IMR-90 (cell line): ENCODE data around the gene RPL26. TPM values are rescaled to one million over a fixed set of nuclear protein-coding genes. Genes with fewer than 3 reads are reported as not detected.

Experiments used
- ATAC-seq: fragments of 200-7000 bp; cut with Tn5 transposase; 2 replicates; pipeline ENCODE4 v1.9.1; 2020; ENCODE audit warnings: low read depth, mild to moderate bottlenecking, moderate library complexity
- BruUV-seq: library from RNA; stranded (reverse); fragments of 400-500 nt; replicated peaks from 2 replicates; lab custom pipeline; 2021; lab: Mats Ljungman, UMichigan
- CTCF ChIA-PET: fragments of 300-600 bp; formaldehyde crosslinking; extraction: SDS; loops from one replicate; lab custom pipeline; 2021; ENCODE audit warnings: antibody characterized with exemption; lab: Yijun Ruan, JAX
- POLR2A ChIA-PET: fragments of 300-600 bp; sonication (Branson Sonifier 250); formaldehyde crosslinking; loops from one replicate; lab custom pipeline; 2022; ENCODE audit warnings: antibody characterized with exemption; ENCODE audit not compliant: unreplicated experiment; lab: Charles Lee
- DNase-seq: peaks from one replicate; pipeline ENCODE4 v3.0.0; 2013
- H2AFZ ChIP-seq: replicated peaks from 2 replicates; pipeline ENCODE3; 2013; ENCODE audit warnings: low read length, mild to moderate bottlenecking; ENCODE audit not compliant: poor library complexity
- H2AK5ac ChIP-seq: 2 replicates; pipeline ENCODE4 v1.6.1; 2013; ENCODE audit warnings: low read depth, low read length, inconsistent platforms
- H2AK9ac ChIP-seq: replicated peaks from 2 replicates; pipeline ENCODE3; 2013; ENCODE audit warnings: mild to moderate bottlenecking, low read depth, low read length, moderate library complexity; ENCODE audit not compliant: poor library complexity
- H2BK120ac ChIP-seq: 2 replicates; pipeline ENCODE4 v1.6.1; 2013; ENCODE audit warnings: low read depth, low read length, inconsistent platforms
- H2BK15ac ChIP-seq: 3 replicates; pipeline ENCODE4 v1.6.1; 2013; ENCODE audit warnings: low read depth, low read length, inconsistent platforms
- H2BK20ac ChIP-seq: 2 replicates; pipeline ENCODE4 v1.6.1; 2013; ENCODE audit warnings: low read depth, mild to moderate bottlenecking, inconsistent platforms, low read length, moderate library complexity
- H2BK5ac ChIP-seq: 2 replicates; pipeline ENCODE4 v1.6.1; 2013; ENCODE audit warnings: mild to moderate bottlenecking, low read depth, low read length, inconsistent platforms; ENCODE audit not compliant: poor library complexity, severe bottlenecking
- H3K14ac ChIP-seq: replicated peaks from 2 replicates; pipeline ENCODE4 v1.6.1; 2013; ENCODE audit warnings: low read depth, low read length, inconsistent platforms
- H3K18ac ChIP-seq: 2 replicates; pipeline ENCODE4 v1.6.1; 2013; ENCODE audit warnings: low read depth, low read length, control low read depth
- H3K23ac ChIP-seq: 2 replicates; pipeline ENCODE4 v1.6.1; 2013; ENCODE audit warnings: low read depth, low read length, inconsistent platforms
- H3K27ac ChIP-seq: 2 replicates; pipeline ENCODE4 v1.5.1; 2013; ENCODE audit warnings: mild to moderate bottlenecking, control low read depth, low read length; ENCODE audit not compliant: insufficient read depth
- H3K27me3 ChIP-seq: 2 replicates; pipeline ENCODE4 v1.6.1; 2013; ENCODE audit warnings: low read length; ENCODE audit not compliant: control insufficient read depth, insufficient read depth
- H3K36me3 ChIP-seq: 2 replicates; pipeline ENCODE4 v1.6.1; 2013; ENCODE audit warnings: low read length, mixed read lengths; ENCODE audit not compliant: control insufficient read depth, insufficient read depth
- H3K4ac ChIP-seq: 2 replicates; pipeline ENCODE4 v1.6.1; 2013; ENCODE audit warnings: low read depth, low read length, inconsistent platforms
- H3K4me1 ChIP-seq: 2 replicates; pipeline ENCODE4 v1.6.1; 2013; ENCODE audit warnings: low read length, mixed read lengths; ENCODE audit not compliant: control insufficient read depth, insufficient read depth
- H3K4me2 ChIP-seq: 2 replicates; pipeline ENCODE4 v1.6.1; 2013; ENCODE audit warnings: low read depth, mild to moderate bottlenecking, control low read depth, low read length, moderate library complexity
- H3K4me3 ChIP-seq: 2 replicates; pipeline ENCODE4 v1.5.1; 2013; ENCODE audit warnings: low read depth, mild to moderate bottlenecking, control low read depth, low read length, moderate library complexity; ENCODE audit not compliant: insufficient read depth
- H3K56ac ChIP-seq: 2 replicates; pipeline ENCODE4 v1.6.1; 2013; ENCODE audit warnings: low read length, inconsistent platforms; ENCODE audit not compliant: insufficient read depth; ENCODE audit errors: extremely low read depth
- H3K79me1 ChIP-seq, 2 experiments: 2 replicates each; pipeline ENCODE4 v1.6.1; 2013; ENCODE audit warnings: low read length in 2 of 2, inconsistent platforms in 1 of 2, low read depth in 1 of 2
- H3K9ac ChIP-seq: 2 replicates; pipeline ENCODE4 v1.6.1; 2013; ENCODE audit warnings: low read depth, low read length, control low read depth
- H3K9me1 ChIP-seq: 2 replicates; pipeline ENCODE4 v1.6.1; 2013; ENCODE audit warnings: low read length, inconsistent platforms; ENCODE audit not compliant: insufficient read depth
- H3K9me3 ChIP-seq: 2 replicates; pipeline ENCODE4 v1.6.1; 2013; ENCODE audit warnings: low read length; ENCODE audit not compliant: control insufficient read depth, insufficient read depth
- H4K20me1 ChIP-seq: 2 replicates; pipeline ENCODE4 v1.6.1; 2013; ENCODE audit warnings: low read length, inconsistent platforms; ENCODE audit not compliant: insufficient read depth
- H4K5ac ChIP-seq: 2 replicates; pipeline ENCODE4 v1.6.1; 2013; ENCODE audit warnings: mild to moderate bottlenecking, low read depth, low read length, control low read depth
- H4K8ac ChIP-seq, 2 experiments: 2 replicates each; pipeline ENCODE4 v1.6.1; 2013; ENCODE audit warnings: low read depth in 2 of 2, low read length in 2 of 2, control low read depth in 1 of 2, inconsistent platforms in 1 of 2
- H4K91ac ChIP-seq: 2 replicates; pipeline ENCODE4 v1.6.1; 2013; ENCODE audit warnings: low read depth, low read length, inconsistent platforms; ENCODE audit not compliant: insufficient read depth
- CHD1 ChIP-seq: IDR thresholded peaks from 2 replicates; pipeline ENCODE4 v1.6.1; 2012; ENCODE audit warnings: low read depth, low read length, improper control_type of control experiment
- FOS ChIP-seq: fragments of 150-350 bp; IDR thresholded peaks from 2 replicates; pipeline ENCODE4 v1.6.1; 2016; ENCODE audit warnings: low read depth, low read length
- SMC3 ChIP-seq: fragments of 150-350 bp; IDR thresholded peaks from 2 replicates; pipeline ENCODE4 v1.6.1; 2016; ENCODE audit warnings: low read depth, mild to moderate bottlenecking, antibody characterized with exemption, low read length, moderate library complexity
- WGBS, 2 experiments: methylation state at CpG; one replicate each; pipeline versions ENCODE4 v1.1.5 to v1.1.7; 2013; ENCODE audit warnings: missing lambda C conversion rate in 2 of 2; ENCODE audit not compliant: insufficient read length in 1 of 2; ENCODE audit errors: extremely low coverage in 2 of 2; 5-methylcytosine and 5-hydroxymethylcytosine counted together
- dilution Hi-C: fragments of 300-500 bp; cut with HindIII; formaldehyde crosslinking; loops from one replicate; pipeline ENCODE4 v1.14.3; 2018; ENCODE audit warnings: low sequenced_read_pairs; ENCODE audit not compliant: unreplicated experiment
- in situ Hi-C: fragments of 300-500 bp; cut with MboI; formaldehyde crosslinking; loops from 3 replicates; pipeline ENCODE4 v1.14.3; 2019; ENCODE audit warnings: low sequenced_read_pairs, inconsistent platforms, mixed read lengths
- intact Hi-C: fragments of 100-400 bp; cut with micrococcal nuclease; formaldehyde crosslinking; loops from 2 replicates; pipeline ENCODE4 v1.10.0; 2022
- polyA plus RNA-seq, 3 experiments: library from polyadenylated mRNA; depleted of rRNA; stranded (reverse); fragments of >200 nt; gene quantifications; 2 replicates each; pipeline ENCODE4 v1.2.3, GENCODE V29; 2012; ENCODE audit warnings: low replicate concordance in 1 of 3
- total RNA-seq: library from RNA; depleted of rRNA; stranded (reverse); fragments of >200 nt; gene quantifications from 2 replicates; pipeline ENCODE4 v1.2.3, GENCODE V29; 2012
- TF ChIP-seq, protein P1 (sequence below): fragments of 150-350 bp; IDR thresholded peaks from 2 replicates; pipeline ENCODE4 v1.6.1; 2017; ENCODE audit warnings: mild to moderate bottlenecking, antibody characterized with exemption, low read length, low read depth
- TF ChIP-seq, protein P2 (sequence below): fragments of 150-350 bp; IDR thresholded peaks from 2 replicates; pipeline ENCODE4 v1.6.1; 2016; ENCODE audit warnings: low read depth, mild to moderate bottlenecking, low read length, moderate library complexity, borderline replicate concordance

Gene RPL26
- total and polyA plus RNA-seq, 2 of the 4 experiments (the other 2 are of a cell fraction) = 4,763 to 5,013 TPM

DNA sequence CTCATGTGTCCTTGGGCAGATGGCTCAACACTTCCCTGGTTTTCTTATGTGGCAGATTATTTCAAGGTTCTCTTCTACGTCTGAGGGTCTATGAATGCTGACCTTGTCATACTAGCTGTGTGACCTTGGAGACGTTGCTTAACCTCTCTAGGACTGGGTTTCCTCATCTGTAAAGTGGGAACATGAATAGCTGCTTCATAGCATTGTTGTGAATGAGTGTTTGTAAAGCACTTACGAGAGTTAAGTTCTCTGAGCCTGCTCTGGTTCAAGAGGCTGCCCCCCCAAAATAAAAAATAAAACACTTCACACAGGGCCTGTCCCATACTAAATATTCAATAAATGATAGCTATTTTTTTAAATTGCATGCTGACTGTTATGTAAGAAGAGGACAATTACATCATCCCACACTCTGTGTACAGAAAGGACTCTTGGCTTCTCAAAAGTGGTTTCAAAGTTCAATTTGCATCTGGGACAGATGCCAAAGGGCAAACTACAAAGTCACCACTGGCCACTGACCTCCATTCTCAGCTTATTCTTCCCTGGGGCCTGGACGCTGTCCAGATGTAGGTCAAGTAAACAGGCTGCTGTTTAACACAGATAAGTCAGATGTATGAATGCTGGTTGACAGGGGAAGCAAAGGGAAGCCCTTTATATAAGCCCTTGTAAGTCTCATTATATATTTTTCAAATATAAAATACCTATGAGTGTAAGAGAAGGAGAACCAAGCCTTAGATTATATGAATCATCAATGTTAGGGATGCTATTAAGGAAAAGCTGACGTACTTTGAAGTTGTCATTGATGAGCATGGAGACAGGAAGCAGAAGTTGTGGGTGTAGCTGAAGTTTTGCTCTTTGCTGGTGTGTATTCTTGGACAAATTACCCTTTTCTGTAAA is 37.3 kb upstream of the RPL26 start:
- Histone ChIP-seq H3K56ac (no peak overlapping the region), H3K4me2 (no peak overlapping the region; the same call in 1 of the 2 replicates), H3K4me3 (no peak overlapping the region), H3K36me3 (no peaks in the 10 kb centered on the region), H2BK120ac (no peak overlapping the region), H4K91ac (no peak overlapping the region), H2BK20ac (no peak overlapping the region), H3K23ac (no peak overlapping the region), H2AK9ac (no peak overlapping the region), H3K14ac (no peak overlapping the region), H3K9ac (no peak overlapping the region), H3K9me1 (peaks cover 3% of the 10 kb centered on the region; the same call in 1 of the 2 replicates), H4K5ac (no peak overlapping the region), H2BK15ac (no peak overlapping the region), H4K20me1 (no peaks in the 10 kb centered on the region), H3K79me1 (no peaks in the 10 kb centered on the region), H4K8ac (no peak overlapping the region), H3K18ac (no peak overlapping the region), H2AK5ac (no peak overlapping the region), H2BK5ac (no peak overlapping the region), H3K27ac (no peak overlapping the region), H3K9me3 (0 out of 2 replicates have a peak, but pooled peaks cover 2% of the 10 kb centered on the region), H2AFZ (no peak overlapping the region), H3K27me3 (peaks cover 15% of the 10 kb centered on the region), H3K4ac (no peak overlapping the region), H3K4me1 (peaks cover 2% of the 10 kb centered on the region; the same call in 1 of the 2 replicates)
- ChIA-PET POLR2A (interaction anchor here (1.2 kb wide), 1 partner anchor 15 kb away, joined by 4 read pairs; the partner anchor contains the start of gene NDEL1), CTCF (interaction anchor here (0.6 to 1.9 kb wide), 4 partner anchors 10 to 325 kb away, joined by 4 to 10 read pairs (median 4); no protein-coding TSS in a partner anchor)
- dilution Hi-C loops (no loop called here), in situ Hi-C loops (no loop called here), intact Hi-C loops (no loop called here)
- 0% methylated on average over 1 of the region's 5 CpGs; no CpG with 5 or more reads in 1 of the 2 experiments for WGBS, 2 experiments
- TF ChIP-seq, protein P1, sequence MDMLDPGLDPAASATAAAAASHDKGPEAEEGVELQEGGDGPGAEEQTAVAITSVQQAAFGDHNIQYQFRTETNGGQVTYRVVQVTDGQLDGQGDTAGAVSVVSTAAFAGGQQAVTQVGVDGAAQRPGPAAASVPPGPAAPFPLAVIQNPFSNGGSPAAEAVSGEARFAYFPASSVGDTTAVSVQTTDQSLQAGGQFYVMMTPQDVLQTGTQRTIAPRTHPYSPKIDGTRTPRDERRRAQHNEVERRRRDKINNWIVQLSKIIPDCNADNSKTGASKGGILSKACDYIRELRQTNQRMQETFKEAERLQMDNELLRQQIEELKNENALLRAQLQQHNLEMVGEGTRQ = no peak
- TF ChIP-seq FOS (no peak), SMC3 (no peak), CHD1 (no peak)
- TF ChIP-seq, protein P2, sequence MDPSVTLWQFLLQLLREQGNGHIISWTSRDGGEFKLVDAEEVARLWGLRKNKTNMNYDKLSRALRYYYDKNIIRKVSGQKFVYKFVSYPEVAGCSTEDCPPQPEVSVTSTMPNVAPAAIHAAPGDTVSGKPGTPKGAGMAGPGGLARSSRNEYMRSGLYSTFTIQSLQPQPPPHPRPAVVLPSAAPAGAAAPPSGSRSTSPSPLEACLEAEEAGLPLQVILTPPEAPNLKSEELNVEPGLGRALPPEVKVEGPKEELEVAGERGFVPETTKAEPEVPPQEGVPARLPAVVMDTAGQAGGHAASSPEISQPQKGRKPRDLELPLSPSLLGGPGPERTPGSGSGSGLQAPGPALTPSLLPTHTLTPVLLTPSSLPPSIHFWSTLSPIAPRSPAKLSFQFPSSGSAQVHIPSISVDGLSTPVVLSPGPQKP = no peak
- DNase-seq (peak; percentile 52), ATAC-seq (peak; percentile 71)
- no TSS peak for BruUV-seq
